HFF-Myc (cell line): Measurements from ENCODE around the gene SDK2.

Source experiments
- DNase-seq: peaks from one replicate; pipeline ENCODE4 v3.0.0-alpha.2; 2011; ENCODE audit warnings: low read depth; ENCODE audit errors: extremely low read depth
- H3K4me3 ChIP-seq: replicated peaks from 2 replicates; pipeline ENCODE4 v1.5.1; 2011; ENCODE audit warnings: low read depth, mild to moderate bottlenecking, control low read depth, low read length
- TF ChIP-seq, protein P1 (sequence below): IDR thresholded peaks from 2 replicates; pipeline ENCODE4 v1.5.1; 2012; ENCODE audit warnings: mild to moderate bottlenecking, low read depth, low read length, control low read depth; ENCODE audit errors: missing control alignments

SDK2 gene

DNA sequence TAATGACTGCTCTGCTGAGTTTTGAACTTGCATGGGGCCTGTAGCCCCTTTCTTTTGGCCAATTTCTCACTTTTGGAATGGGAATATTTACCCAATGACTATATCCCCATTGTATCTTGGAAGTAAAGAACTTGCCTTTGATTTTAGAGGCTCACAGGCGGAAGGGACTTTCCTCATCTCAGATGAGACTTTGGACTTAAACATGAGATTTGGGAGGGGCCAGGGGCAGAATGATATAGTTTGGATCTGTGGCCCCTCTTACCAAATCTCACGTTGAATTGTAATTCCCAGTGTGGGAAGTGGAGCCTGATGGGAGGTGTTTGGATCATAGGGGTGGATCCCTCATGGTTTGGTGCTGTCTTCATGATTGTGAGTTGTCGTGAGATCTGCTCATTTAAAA, 42.7 kb upstream of the SDK2 start:
- TF ChIP-seq, protein P1, sequence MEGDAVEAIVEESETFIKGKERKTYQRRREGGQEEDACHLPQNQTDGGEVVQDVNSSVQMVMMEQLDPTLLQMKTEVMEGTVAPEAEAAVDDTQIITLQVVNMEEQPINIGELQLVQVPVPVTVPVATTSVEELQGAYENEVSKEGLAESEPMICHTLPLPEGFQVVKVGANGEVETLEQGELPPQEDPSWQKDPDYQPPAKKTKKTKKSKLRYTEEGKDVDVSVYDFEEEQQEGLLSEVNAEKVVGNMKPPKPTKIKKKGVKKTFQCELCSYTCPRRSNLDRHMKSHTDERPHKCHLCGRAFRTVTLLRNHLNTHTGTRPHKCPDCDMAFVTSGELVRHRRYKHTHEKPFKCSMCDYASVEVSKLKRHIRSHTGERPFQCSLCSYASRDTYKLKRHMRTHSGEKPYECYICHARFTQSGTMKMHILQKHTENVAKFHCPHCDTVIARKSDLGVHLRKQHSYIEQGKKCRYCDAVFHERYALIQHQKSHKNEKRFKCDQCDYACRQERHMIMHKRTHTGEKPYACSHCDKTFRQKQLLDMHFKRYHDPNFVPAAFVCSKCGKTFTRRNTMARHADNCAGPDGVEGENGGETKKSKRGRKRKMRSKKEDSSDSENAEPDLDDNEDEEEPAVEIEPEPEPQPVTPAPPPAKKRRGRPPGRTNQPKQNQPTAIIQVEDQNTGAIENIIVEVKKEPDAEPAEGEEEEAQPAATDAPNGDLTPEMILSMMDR = no peak
- DNase-seq = no peak
- H3K4me3 ChIP-seq = no peak overlapping the region

DNA sequence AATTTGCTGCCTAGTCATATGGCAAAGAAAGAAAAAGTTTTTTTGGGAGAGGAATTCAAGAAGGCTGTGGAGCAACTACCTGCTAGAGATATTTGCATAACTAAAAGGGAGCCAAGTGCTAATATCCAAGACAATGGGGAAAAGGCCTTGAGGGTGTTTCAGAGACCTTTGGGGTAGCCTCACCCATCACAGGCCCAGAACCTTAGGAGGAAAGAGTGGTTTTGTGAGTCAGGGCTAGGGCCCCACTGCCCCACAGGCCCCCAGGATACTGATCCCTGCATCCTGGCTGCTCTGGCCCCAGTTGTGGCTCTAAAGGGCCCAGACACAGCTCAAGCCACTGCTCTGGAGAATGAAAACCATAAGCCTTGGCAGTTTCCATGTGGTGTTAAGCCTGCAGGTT, 41.9 kb upstream of the SDK2 start:
- DNase-seq = no peak
- no peak overlapping the region for H3K4me3 ChIP-seq
- TF ChIP-seq, protein P1 = no peak

DNA sequence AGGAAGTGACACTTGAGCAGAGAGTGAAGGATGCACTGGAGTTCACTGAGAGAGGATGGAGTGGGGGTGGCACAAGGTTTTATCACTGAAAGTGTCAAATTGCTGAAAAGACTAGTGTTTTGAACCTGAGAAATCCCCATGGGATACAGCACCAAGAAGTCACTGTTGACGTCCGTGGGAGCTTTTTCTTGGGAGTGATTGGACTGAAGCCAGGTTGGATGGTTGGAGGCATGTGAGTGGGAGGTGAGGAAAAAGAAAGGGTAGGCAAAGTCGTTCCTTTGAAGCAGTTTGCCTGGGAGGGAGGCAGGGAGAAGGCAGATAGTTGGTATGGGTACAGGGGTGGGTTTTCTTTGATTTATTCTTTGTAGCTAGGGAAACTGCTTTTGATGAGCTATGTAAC, 39.9 kb upstream of the SDK2 start:
- no peak overlapping the region for H3K4me3 ChIP-seq
- no peak for DNase-seq
- TF ChIP-seq, protein P1 = no peak

DNA sequence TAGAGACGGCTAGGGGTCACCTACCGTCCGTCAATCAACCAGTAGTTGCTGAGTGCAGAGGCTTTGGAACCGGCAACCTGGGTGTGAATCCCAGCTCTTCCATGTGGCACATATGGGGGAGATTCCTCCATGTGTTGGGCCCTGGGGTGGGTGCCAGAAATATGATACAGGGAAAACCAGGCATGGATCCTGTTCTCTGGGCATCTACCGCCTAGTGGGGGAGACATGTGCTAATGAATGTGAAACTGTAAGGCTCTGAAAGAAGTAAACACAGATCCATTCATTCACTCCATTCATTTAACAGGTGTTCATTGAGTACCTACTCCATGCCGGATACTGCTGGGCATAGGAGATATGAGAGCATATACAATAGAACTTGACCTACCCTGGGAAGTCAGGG, 39.5 kb upstream of the SDK2 start:
- TF ChIP-seq, protein P1 = no peak
- no peak for DNase-seq
- no peak overlapping the region for H3K4me3 ChIP-seq

DNA sequence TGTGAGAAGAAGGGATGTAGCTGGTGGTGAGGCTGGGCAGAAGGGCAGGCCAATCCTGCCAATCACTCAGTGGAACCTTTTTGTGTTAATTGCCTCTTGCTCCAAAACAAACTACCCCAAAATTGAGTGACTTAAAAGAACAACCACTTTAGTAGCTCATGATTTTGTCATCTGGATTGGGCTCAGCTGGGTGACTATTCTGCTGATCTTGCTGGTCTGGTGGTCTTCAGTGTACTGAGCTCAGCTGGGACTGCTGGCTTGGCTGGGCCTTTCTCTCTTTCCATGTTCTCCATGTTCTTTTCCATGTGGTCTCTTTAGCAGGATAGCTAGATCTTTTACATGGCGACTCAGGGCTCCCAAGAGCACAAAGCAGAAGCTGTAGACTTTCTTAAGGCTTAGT, 37.7 kb upstream of the SDK2 start:
- no peak overlapping the region for H3K4me3 ChIP-seq
- DNase-seq = no peak
- TF ChIP-seq, protein P1 = no peak

DNA sequence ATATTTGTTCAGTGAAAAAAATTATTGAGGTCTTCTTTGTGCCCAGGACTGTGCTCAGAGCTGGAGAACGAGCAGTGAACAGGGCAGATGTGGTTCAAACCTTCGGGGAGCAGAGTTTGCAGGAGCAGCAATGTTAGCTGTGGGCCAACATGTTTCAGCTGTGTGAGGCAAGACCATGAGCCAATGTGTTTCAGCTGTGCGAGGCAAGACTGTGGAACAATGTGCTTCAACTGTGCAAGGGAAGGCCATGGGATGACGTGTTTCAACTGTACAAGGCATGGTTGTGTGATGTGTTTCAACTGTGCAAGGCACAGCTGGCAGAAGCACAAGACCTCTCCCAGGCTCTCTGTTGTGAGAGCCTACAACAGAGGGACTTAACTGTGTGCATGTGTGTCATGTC, 35.2 kb upstream of the SDK2 start:
- no peak for DNase-seq
- TF ChIP-seq, protein P1 = no peak

DNA sequence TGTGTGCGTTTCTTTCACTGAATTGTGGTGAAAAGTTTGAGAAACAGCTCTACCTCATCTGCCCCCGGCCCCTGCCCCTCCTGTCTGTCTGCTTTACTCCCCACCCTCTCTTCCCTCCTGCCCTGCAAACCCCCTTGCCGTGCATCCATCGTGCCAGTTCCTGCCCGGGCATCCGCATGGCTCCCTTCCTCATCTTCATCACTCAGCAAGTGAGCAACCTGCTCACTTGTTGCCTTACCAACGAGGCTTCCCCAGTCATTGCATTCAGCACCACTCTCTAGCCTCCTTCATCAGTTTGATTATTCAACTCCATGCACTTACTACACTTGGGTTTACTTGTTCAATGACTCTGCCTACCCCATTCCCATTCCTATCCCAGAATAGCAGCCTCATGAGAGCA, 34.8 kb upstream of the SDK2 start:
- TF ChIP-seq, protein P1 = no peak
- DNase-seq = no peak

More for the DNA sequence above, 35.2 kb upstream of the SDK2 start:
- H3K4me3 ChIP-seq = no peak overlapping the region

More for the DNA sequence above, 34.8 kb upstream of the SDK2 start:
- H3K4me3 ChIP-seq = no peak overlapping the region
